ENCODE measurements around the gene EPHB2.

DNA sequence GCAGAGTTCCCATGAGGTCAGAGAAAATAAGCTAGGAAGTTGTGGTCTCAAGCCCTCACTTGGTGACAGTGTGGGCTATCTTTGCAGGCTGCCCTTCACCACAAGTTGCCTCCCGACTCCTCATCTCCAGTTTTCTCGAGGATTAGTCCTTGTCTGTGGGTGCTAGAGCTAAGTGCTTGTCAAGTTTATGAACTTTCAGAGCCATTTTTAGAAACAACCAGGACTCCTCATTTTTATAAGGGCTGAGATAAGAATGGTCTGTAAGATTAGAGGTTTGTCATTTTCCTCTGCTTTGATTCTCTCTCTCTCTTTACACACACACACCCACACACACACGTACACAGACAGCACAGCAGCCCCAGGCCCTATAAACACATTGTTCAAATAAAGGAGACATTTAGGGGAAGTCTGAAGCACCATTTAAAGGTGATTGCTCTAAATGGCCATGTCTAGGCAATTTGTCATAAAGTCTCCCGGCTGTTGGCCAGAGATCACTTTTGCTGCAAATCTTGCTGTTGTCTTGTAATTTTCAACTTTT is 134.8 kb downstream of the EPHB2 start:
- TF ChIP-seq, protein P1, sequence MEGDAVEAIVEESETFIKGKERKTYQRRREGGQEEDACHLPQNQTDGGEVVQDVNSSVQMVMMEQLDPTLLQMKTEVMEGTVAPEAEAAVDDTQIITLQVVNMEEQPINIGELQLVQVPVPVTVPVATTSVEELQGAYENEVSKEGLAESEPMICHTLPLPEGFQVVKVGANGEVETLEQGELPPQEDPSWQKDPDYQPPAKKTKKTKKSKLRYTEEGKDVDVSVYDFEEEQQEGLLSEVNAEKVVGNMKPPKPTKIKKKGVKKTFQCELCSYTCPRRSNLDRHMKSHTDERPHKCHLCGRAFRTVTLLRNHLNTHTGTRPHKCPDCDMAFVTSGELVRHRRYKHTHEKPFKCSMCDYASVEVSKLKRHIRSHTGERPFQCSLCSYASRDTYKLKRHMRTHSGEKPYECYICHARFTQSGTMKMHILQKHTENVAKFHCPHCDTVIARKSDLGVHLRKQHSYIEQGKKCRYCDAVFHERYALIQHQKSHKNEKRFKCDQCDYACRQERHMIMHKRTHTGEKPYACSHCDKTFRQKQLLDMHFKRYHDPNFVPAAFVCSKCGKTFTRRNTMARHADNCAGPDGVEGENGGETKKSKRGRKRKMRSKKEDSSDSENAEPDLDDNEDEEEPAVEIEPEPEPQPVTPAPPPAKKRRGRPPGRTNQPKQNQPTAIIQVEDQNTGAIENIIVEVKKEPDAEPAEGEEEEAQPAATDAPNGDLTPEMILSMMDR (IDR thresholded peaks at IDR 0.05) = no peak
- no peak for TF ChIP-seq EZH2 (IDR thresholded peaks at IDR 0.05; ENCODE audit: borderline replicate concordance, insufficient read depth, low read depth, low read length, poor library complexity, severe bottlenecking)

Data from B cell (primary cell).